Hippocampal formation (tissue), 2 donors: ENCODE results near the gene MAP4K1.
"Not testable (repeated sequence)": the region's sequence is repeated elsewhere in the genome, so short reads cannot be mapped to it uniquely, and the experiment has no call there.

ENCODE experiments used
- DNase-seq, 2 donors: peaks; one replicate each; lab custom pipeline; 2025; lab: John Stamatoyannopoulos, UW

The MAP4K1 gene

DNA sequence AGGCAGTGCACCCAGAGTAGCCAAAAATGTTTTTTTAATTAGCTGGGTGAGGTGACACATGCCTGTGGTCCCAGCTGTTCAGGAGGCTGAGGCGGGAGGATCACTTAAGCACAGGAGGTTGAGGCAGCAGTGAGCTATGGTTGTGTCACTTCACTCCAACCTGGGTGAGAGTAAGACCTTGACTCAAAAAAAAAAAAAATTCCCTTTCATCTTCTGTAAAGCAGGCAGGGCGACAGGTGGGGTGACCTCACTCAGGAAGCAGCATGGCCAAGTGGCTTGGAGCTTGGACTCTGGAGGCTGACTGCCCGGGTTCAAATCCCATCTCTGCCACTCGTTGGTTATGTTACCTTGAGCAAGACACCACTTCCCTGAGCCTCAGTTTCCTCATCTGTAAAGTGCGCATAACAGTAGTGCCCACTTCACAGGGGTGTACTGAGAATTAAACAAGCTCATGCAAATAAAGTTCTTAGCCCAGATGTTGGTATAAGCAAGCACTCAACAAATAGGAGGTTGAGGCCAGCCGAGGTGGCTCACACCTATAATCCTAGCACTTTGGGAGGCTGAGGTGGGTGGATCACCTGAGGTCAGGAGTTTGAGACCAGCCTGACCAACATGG lies 48.3 kb downstream of the MAP4K1 start:
- no peak for DNase-seq

DNA sequence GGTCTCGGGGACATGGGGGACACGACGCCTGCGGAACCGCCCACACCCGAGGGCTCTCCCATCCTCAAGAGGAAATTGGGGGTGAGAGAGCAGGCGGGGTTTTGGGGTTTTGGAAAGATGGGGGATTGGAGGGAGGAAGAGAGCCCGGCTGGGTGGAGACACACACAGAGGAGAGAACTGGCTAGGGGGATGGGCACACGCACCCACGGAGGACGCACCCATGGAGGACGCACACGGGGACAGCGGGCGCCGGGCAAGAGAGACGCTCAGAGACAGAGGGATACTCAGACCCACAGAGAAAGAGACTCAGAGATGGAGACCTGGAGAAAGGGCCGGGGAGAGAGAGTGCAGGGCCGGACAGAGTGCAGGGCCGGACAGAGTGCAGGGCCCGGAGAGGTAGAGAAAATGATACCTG lies 52.1 kb downstream of the MAP4K1 start:
- no peak for DNase-seq

DNA sequence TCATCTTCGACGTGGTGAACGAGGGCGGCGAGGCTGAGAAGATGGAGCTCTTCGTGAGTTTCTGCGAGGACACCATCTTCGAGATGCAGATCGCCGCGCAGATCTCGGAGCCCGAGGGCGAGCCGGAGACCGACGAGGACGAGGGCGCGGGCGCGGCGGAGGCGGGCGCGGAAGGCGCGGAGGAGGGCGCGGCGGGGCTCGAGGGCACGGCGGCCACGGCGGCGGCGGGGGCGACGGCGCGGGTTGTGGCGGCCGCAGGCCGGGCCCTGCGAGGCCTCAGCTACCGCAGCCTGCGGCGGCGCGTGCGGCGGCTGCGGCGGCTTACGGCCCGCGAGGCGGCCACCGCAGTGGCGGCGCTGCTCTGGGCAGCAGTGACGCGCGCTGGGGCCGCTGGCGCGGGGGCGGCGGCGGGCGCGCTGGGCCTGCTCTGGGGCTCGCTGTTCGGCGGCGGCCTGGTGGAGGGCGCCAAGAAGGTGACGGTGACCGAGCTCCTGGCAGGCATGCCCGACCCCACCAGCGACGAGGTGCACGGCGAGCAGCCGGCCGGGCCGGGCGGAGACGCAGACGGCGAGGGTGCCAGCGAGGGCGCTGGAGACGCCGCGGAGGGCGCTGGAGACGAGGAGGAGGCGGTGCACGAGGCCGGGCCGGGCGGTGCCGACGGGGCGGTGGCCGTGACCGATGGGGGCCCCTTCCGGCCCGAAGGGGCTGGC lies 52.6 kb downstream of the MAP4K1 start:
- no peak for DNase-seq

DNA sequence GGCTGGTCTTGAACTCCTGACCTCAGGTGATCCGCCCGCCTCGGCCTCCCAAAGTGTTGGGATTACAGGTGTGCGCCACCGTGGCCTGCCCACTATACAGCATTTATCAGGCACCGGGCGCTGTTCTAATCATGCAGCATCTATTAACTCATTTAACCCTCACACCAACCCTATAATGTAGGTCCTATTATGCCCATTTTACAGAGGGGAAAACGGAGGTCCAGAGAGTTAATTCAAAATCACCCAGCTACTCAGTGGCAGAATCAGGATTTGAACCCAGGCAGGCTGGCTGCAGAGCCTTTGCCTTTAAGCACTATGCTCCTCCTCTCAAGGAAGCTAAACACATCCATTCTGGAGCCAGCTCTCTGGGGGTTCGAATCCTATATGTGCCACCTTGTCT lies 54.3 kb downstream of the MAP4K1 start:
- no peak for DNase-seq

DNA sequence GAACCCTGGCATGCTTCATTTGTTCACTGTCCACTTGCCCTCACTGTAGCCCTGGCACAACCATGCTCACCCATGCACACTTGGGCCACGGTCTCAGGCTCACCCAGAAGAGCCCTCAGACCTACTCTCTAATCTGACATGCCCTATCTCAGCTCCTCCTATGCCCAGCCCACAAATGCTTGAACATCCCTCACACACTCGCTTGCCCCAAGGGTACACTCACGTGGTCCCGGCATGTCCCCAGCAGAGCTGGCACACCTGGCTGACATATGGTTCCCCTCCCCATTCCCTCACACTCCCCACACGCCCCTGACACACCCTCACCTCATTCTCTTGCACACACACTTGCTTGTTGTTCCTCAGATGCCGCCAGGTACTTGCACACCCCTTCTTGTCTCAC lies 55.7 kb downstream of the MAP4K1 start:
- DNase-seq: no peak

DNA sequence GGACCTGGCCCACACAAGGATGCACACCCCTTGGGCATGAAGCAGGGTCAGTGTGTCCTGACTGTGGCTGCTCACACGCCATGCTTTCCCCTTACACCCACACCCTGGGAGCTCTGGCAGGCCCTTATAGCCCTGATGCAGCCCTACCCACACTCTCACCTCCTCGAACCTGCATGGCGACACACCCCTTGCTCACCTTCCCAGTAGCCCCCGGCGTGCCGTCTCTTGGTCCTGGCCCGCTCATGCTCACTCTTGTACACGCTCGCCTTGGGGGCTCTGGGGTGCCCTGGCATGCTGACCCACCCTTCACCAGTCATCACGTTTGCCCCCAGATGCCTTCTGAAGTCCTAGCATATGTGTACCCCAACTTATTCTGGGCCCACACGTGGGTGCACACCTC lies 56.1 kb downstream of the MAP4K1 start:
- no peak for DNase-seq

DNA sequence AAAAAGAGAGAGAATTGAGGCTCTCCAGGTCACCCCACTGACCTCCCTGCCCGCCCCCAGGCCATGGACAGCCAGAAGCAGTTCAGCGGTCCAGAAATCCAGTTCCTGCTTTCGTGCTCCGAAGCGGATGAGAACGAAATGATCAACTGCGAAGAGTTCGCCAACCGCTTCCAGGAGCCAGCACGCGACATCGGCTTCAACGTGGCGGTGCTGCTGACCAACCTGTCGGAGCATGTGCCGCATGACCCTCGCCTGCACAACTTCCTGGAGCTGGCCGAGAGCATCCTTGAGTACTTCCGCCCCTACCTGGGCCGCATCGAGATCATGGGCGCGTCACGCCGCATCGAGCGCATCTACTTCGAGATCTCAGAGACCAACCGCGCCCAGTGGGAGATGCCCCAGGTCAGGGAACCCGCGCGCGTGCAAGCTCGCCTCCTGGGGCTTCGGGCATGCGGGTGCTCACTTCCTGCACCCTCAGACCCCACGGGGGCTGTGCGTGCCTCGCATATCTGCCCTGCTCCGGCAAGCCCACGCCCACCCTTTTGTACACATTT lies 56.6 kb downstream of the MAP4K1 start:
- no peak for DNase-seq

DNA sequence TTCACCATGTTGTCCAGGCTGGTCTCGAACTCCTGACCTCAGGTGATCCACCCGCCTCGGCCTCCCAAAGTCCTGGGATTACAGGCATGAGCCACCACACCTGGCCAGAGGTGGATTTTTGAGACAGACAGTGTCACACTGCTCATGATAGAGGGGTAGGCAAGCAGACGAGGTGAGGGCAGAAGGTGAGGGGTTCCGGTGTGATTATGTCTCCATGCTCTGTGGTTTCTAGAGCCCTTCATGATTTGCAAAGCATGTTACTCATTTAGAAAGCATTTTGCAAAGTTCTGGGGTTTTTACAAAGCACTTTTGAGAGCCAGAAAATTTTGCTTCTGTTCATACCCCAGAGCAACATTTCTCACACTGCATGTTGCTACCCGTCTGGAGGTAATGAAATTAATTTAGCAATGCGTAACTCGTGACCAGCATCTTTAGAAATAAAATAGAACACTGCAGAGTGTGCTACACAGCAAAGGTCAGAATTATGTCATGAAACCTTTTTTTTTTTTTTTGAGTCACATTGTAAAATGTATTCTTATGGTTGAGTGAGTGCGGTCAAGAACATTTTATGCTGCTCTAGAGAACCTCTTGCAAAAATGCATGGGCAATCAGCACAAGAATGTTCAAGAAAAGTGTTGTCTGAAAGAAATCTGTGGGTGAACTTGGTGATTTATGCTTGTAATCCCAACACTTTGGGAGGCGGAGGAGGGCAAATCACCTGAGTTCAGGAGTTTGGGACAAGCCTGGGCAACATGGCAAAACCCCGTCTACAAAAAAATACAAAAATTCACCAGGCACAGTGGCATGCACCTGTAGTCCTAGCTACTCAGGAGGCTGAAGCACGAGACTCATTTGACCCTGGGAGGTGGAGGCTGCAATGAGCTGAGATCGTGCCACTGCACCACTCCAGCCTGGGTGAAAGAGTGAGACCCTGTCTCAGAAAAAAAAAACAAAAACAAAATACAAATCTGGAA lies 58.0 kb downstream of the MAP4K1 start:
- no peak for DNase-seq

DNA sequence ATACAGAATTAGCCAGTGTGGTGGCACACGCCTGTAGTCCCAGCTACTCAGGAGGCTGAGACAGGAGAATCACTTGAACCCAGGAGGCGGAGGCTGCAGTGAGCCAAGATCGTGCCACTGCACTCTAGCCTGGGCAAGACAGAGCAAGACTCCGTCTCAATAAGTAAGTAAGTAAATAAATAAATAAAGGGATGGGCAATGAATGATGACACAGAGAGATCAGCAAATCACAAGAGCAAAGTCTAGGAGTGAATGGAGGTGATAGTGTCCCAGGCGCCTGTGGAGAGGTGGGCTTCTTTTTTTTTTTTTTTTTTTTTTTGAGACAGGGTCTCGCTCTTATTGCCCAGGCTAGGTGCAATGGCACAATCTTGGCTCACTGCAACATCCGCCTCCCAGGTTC lies 58.8 kb downstream of the MAP4K1 start:
- not testable (repeated sequence) for DNase-seq

DNA sequence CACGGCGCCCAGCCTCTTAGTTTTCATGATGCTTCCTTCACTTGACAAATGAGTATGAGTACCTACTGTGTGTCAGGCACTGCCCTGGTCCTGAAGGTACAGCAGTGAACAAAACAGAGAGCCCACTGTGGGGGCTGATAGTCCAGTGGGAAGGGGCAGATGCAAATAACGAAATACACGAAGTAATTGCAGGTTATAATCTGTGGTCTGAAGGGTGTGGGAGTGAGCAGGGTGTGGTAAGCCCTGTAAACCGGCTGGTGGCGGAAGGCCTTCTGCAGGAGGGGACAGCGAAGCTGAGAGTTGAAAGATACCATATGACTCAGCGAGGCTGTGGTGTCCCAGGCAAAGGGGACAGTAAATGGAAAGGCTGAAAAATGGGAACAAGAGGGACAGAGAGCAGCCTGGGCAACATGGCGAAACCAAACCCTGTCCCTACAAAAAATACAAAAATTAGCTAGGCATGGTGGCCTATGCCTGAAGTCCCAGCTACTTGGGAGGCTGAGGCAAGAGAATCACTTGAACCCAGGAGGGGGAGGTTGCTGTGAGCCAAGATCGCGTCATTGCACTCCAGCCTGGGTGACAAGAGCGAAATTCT lies 60.5 kb downstream of the MAP4K1 start:
- no peak for DNase-seq

DNA sequence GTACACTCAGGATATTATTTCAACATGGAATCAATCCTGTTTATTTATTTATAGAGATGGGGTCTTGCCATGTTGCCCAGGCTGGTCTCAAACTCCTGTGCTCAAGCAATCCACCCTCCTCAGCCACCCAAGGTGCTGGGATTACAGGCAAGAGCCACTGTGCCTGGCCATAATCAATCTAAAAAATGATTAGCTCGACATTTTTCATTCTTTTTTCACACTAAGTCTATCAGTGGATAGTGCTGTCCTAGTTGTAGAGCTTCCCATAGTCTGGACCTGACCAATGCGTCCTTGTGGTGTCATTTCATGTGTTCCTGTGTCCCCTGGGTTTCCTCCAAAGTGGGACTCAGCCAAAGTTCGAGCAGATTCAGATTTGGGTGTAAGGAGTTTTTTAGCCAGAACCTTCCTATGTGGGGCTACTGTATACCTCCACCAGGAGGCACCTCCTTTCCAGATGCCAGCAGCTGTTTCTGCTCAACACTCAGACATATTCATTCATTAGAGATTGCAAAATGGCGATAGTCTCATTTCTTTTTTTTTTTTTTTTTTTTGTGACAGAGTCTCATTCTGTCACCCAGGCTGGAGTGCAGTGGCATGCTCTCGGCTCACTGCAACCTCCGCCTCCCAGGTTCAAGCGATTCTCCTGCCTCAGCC lies 61.1 kb downstream of the MAP4K1 start:
- DNase-seq: no peak

DNA sequence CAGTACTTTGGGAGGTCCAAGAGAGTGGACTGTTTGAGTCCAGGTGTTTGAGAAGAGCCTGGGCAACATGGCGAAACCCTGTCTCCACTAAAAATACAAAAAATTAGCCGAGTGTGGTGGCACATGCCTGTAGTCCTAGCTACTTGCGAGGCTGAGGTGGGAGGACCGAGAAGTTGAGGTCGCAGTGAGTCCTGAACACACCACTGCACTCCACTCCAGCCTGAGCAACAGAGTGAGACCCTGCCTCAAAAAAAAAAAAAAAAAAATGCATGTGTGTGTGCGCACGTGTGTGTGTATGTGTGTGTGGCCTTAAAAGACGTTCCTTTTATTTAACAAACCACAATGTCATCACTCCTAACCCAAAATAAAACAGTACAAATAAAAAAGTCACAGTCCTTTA lies 62.6 kb downstream of the MAP4K1 start:
- no peak for DNase-seq

DNA sequence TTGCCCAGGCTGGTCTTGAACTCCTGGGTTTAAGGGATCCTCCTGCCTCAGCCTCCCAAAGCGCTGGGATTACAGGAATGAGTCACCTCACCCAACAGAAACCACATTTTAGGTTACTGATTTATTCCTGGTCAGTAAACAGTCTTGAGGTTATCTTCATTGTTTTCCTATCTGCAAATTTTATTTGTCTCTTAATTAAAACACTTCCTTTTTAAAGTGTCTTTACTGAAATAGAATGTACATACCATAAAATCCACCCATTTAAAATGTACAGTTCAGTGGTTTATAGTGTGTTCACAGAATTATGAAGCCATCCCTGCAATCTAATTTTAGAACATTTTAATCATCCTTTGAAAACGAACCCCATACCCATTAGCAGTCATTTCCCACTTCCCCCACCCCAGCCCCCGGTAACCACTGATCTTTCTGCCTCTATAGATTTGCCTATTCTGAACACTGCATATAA lies 63.0 kb downstream of the MAP4K1 start:
- DNase-seq: no peak

DNA sequence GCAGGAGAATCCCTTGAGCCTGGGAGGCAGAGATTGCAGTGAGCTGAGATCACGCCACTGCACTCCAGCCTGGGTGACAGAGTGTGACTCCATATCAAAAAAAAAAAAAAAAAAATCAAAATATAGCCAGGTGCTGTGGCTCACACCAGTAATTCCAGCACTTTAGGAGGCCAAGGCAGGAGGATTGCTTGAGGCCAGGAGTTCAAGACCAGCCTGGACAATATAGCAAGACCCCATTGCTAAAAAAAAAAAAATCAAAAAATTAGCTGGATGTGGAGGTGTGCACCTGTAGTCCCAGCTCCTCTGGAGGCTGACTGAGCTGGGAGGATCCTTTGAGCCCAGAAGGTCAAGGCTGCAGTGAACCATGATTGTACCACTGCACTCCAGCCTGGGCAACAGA lies 64.5 kb downstream of the MAP4K1 start:
- not testable (repeated sequence) for DNase-seq

DNA sequence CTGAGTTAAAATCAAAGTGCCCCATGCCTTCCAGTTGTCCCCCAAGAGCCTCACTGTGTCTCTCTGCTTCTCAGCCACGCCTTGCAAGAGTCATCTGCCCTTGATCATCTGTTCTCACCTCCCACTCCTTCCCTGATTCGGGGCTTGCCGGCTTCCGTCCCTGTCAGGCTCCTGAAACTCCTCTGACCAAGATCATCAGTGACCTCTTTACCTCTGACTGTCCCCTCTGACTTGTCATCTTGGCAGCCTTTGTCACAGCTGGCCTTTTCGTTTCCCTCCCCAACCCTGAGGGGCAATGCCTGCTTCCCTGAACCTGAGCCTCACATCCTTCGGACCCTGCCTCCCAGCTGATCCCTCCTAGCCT lies 66.3 kb downstream of the MAP4K1 start:
- DNase-seq: no peak

DNA sequence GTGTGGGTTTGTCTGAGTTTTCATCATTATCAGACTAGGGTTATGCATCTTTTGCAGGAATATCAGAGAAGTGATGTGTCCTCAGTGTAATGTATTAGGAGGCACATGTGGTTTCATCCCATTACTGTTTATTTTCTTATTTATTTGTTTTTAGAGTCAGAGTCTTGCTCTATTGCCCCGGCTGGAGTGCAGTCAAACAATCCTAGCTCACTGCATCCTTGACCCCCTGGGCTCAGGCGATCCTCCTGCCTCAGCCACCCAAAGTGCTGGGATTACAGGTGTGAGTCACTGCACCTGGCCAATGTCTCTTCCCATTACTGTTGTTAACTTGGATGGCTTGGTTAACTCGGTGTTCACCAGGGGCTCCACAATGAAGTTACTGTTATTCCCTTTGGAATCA lies 67.4 kb downstream of the MAP4K1 start:
- DNase-seq: no peak

DNA sequence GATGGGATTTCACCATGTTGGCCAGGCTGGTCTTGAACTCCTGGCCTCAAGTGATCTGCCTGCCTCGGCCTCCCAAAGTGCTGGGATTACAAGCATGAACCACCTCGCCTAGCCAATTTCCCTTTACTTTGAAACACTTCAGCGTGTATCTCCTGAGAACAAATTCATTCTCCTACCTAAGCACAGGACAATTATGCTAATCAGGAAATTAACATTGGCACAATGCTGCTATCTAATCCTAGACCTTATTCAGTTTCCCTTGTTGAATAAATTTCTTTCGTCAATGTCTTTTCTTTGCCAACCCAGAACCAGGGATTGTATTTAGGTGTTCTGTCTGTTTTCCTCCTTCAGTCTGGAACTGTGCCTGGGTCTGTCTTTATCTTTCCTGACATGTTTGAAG lies 67.8 kb downstream of the MAP4K1 start:
- no peak for DNase-seq

DNA sequence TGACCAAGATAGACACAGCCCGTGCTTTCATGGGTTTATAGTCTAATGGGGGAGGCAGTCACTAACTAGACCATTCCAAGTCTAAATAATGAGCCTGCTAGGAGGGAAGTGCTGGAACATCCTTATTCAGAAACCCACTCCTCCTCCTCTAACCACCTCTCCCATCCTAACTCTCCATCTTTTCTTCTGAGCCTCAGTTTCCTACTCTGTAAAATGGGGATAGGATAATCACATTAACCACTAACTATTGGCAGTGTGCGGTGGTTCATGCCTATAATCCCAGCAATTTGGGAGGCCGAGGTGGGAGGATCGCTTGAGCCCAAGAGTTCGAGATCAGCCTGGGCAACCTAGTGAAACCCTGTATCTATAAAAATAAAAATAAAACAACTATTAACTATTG lies 68.7 kb downstream of the MAP4K1 start:
- DNase-seq: no peak

DNA sequence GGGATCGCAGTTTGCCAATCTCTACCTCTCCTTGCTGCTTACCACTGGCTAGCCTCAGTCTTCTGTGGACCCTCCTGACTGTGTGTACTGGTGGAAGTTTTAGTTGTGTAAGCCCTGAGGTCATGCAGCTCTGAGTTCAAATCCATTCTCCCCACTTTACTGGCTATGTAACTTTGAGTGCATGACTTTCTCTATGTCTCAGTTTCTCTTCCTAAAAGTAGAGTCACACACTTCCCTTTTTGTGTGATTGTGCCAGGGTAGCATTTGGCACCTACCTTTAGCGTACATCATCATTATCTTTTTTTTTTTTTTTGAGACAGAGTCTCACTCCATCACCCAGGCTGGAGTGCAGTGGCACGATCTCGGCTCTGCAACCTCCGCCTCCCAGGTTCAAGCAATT lies 70.3 kb downstream of the MAP4K1 start:
- no peak for DNase-seq

DNA sequence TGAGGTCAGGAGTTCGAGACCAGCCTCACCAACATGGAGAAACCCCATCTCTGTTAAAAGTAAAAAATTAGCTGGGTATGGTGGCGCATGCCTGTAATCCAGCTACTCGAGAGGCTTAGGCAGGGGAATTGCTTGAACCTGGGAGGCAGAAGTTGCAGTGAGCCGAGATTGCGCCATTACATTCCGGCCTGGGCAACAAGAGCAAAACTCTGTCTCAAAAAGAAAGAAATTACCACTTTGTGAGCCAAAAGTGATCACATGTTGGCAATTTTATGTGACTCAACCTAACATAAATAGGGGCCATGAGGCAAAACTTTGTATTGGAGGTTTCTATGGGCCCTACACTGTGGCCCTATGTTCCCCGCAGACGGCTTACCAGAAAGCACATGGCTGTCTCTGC lies 72.2 kb downstream of the MAP4K1 start:
- no peak for DNase-seq

DNA sequence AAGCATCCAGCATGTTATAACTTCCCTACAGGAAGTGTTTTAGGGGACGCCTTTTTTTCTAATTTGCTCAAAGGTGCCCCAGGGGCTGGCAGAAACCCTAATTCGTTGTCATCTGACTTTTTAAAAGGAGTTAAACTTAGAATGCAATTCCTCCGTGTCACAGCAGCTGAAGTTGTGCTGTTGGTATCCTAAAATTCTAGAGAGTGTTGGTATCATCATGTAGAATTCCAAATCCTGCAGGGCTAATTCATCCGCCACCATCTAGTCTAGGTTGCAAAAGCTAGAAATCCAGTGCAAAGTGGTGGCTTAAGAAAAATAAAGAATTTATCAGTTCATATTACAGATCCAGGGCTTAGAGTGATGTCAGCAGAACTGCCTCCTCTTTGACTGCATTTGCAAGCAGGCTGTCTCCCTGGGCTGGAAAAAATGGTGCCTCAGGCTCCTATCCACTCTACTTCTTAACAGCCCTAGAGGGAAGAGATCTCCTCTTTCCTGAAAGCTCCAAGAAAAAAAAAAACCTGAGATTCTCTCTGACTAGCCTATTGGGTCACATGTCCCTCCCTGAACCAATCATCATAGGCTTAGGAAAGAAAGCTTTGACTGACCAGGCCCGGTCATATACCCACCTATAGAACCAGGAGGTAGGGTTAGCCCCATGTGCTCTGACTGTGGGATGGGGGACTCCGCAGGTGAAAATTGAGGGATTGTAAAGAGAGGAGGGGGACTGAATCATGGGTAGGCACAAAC lies 73.0 kb downstream of the MAP4K1 start:
- peak in 1 of 2 donors; percentile 72 for DNase-seq
